ENCODE results near the gene VPS37D.
A peak's percentile ranks its signal among the peaks of the same experiment; 100 is the strongest.
"Not testable (repeated sequence)": the region's sequence is repeated elsewhere in the genome, so short reads cannot be mapped to it uniquely, and the experiment has no call there.

Gene VPS37D

GRCh38 chr7:73667344-73668102, at the start of gene VPS37D:
Gene VPS37D (plus strand): TSS chr7:73667831. CDS start chr7:73667959, 128 bp downstream.
- peak; percentile 93 for DNase-seq

GRCh38 chr7:73618538-73618937, 49.1 kb upstream of the VPS37D start:
- no peak for DNase-seq

GRCh38 chr7:73619394-73619793, 48.2 kb upstream of the VPS37D start:
- DNase-seq, result not testable (repeated sequence)

GRCh38 chr7:73621168-73622063, 46.2 kb upstream of the VPS37D start:
- no peak for DNase-seq

- DNase-seq, result no peak
Measured at GRCh38 chr7:73622527-73622908, 45.1 kb upstream of the VPS37D start.

- no peak for DNase-seq
Measured at GRCh38 chr7:73622909-73623797, 44.5 kb upstream of the VPS37D start.

- DNase-seq, result peak; percentile 63
Measured at GRCh38 chr7:73623798-73624668, 43.6 kb upstream of the VPS37D start, which contains the start of gene MLXIPL. Gene MLXIPL (minus strand): TSS chr7:73624522. CDS start chr7:73624492, 30 bp downstream.

- no peak for DNase-seq
Measured at GRCh38 chr7:73624669-73625001, 43.0 kb upstream of the VPS37D start.

- DNase-seq, result no peak
Measured at GRCh38 chr7:73625276-73625675, 42.4 kb upstream of the VPS37D start.

GRCh38 chr7:73626814-73627213, 40.8 kb upstream of the VPS37D start:
- DNase-seq, result no peak

GRCh38 chr7:73628504-73628903, 39.1 kb upstream of the VPS37D start:
- no peak for DNase-seq

GRCh38 chr7:73631558-73631957, 36.1 kb upstream of the VPS37D start:
- DNase-seq, result no peak

- DNase-seq, result no peak
Measured at GRCh38 chr7:73633323-73633722, 34.3 kb upstream of the VPS37D start.

GRCh38 chr7:73633844-73634243, 33.8 kb upstream of the VPS37D start:
- DNase-seq, result no peak

- DNase-seq, result no peak
Measured at GRCh38 chr7:73635428-73636200, 32.0 kb upstream of the VPS37D start.

GRCh38 chr7:73638911-73639310, 28.7 kb upstream of the VPS37D start:
- DNase-seq, result no peak

- DNase-seq, result no peak
Measured at GRCh38 chr7:73642834-73643233, 24.8 kb upstream of the VPS37D start.

GRCh38 chr7:73644688-73645286, 22.8 kb upstream of the VPS37D start:
- no peak for DNase-seq

- DNase-seq, result no peak
Measured at GRCh38 chr7:73645643-73646174, 21.9 kb upstream of the VPS37D start.

Data from right hindlimb (tissue), 1 donor.